ENCODE data around the gene OR52A5.

Gene OR52A5

DNA sequence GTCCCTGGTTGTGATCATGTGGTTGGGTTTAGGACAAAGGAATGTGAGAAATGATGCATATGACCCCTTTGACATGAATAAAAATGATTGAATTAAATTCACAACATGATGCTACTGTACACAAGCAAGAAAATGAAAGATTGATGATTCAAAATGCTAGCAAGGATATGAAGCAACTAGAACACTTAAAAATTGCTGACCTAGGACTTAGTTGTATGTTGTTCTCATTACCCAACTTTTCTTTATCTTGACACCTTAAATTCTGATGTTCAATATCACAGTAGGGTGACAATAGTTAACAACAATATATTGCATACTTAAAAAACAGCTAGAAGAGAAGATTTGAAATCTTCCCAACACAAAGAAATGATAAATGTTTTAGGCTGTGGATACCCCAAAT, 20.6 kb downstream of the OR52A5 start:
- in situ Hi-C loops (cut with MboI; ENCODE audit: low sequenced_read_pairs): no loop called here

DNA sequence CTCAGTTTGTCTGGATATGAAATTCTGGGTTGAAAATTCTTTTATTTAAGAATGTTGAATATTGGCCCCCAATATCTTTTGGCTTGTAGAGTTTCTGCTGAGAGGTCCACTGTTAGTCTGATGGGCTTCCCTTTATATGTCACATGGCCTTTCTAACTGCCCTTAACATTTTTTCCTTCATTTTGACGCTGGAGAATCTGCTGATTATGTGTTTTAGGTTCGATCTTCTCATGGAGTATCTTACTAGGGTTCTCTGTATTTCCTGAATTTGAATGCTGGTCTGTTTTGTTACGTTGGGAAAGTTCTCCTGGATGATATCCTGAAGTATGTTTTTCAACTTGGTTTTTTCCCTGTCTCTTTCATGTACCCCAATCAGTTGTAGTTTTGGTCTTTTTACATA, 22.8 kb downstream of the OR52A5 start:
- in situ Hi-C loops (cut with MboI; ENCODE audit: low sequenced_read_pairs): no loop called here

DNA sequence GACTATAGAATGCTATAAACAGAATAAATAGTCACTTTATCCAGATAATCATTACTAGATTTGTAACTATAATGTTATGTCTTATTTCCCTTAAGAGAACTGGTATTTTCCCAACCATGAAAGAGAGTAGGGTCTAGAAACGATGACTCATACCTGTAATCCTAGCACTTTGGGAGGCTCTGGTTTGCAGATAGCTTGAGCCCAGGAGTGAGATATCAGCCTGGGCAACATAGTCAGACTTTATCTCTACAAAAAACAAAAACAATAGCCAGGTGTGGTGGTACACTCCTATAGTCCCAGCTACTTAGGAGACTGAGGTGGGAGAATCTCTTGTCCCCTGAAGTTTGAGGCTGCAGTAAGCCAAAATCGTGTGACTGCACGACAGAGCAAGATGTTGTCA, 30.9 kb downstream of the OR52A5 start:
- in situ Hi-C loops (cut with MboI; ENCODE audit: low sequenced_read_pairs): no loop called here

DNA sequence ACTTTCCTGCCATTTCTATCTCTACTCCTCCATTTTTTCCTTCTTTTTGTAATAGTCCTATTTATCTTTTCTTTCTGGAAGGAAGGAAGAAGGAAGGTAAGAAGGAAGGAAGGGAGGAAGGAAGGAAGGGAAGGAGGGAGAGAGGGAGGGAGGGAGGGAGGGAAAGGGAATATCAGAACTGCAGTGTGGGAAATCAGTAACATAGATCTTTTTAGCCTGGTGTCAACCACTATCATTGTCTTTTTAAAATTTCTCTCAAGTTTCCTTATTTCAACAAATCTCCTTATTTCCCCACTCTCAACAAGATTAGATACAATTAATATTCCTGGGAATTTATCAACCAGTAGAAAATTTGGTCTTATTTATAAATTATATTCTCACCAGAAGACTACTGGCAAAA, 35.1 kb downstream of the OR52A5 start:
- in situ Hi-C loops (cut with MboI; ENCODE audit: low sequenced_read_pairs): no loop called here

DNA sequence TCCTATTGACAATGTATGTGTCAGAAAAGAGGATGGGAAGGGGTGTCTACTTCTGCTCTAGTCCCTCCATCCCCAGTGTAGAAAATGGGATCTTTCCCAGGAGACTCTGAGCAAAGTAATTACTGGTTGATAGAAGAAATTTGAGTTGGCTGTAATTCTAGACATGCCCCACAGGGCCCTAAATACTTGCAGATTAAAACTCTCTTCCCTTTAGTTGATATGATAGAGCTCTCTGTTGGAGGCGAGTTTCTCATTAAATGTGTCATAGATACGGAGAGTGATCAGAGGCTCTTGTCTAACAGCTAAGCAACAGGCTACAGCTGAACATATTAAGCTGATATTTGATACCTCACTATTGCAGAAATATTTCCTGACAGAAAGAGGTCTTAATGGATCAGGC, 35.9 kb downstream of the OR52A5 start:
- in situ Hi-C loops (cut with MboI; ENCODE audit: low sequenced_read_pairs): no loop called here

DNA sequence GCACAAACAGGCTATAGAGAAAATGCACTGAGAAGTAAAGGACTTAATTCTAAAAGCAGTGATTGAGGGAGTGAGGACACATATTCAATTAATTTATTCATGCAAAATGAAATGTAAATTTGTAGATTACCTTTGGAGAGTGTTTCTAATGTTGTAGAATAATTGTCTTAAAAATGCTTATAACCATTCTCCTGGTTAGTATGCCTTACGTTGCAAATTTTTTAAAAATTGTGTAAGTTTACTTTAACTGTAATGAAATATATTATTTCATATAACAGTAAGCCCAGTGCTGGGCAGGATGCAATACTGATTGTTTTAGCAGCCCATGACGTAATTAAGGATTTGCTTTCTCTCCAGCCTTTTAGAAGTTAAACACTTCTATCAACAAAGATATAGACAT, 42.1 kb downstream of the OR52A5 start:
- in situ Hi-C loops (cut with MboI; ENCODE audit: low sequenced_read_pairs): no loop called here

DNA sequence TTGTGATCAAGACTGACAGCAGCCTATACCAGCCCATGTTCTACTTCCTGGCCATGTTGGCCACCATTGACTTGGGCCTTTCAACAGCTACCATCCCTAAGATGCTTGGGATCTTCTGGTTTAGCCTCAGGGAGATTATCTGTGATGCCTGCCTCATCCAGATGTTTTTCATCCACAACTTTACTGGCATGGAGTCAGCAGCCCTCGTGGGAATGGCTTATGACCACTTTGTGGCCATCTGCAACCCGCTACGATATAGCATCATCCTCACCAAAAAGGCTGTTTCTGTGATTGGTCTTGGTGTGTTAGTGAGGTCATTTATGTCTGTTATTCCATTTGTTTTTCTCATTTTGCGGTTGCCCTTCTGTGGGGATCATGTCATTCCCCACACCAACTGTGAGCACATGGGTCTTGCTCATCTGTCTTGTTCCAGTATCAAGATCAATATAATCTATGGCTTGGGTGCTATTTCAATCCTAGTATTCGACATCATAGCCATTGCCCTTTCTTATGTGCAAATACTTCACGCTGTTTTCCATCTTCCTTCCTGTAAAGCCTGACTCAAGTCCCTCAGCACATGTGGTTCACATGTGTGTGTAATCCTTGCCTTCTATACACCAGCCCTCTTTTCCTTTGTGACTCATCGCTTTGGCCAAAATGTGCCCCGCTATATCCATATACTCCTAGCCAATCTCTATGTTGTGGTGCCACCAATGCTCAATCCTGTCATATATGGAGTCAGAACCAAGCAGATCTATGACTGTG, 45.2 kb downstream of the OR52A5 start:
- in situ Hi-C loops (cut with MboI; ENCODE audit: low sequenced_read_pairs): no loop called here

DNA sequence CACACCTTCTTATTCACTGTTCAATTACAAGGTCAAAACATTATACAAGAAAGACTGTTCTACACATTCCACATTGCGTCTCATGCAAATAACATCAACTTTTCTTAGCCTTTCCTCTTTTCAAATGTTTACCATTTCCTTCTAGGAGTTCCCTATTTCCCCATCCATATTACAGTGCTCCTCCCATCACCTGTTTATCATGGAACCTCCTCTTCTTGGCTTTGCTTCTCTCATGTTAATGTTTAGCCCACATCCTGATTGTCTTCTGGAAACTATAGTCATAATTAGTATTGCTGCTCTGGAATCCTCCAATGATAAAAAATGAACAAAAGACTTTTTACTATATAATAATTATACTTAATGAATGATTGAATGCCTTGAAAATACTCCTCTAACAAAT, 47.5 kb downstream of the OR52A5 start:
- in situ Hi-C loops (cut with MboI; ENCODE audit: low sequenced_read_pairs): no loop called here

DNA sequence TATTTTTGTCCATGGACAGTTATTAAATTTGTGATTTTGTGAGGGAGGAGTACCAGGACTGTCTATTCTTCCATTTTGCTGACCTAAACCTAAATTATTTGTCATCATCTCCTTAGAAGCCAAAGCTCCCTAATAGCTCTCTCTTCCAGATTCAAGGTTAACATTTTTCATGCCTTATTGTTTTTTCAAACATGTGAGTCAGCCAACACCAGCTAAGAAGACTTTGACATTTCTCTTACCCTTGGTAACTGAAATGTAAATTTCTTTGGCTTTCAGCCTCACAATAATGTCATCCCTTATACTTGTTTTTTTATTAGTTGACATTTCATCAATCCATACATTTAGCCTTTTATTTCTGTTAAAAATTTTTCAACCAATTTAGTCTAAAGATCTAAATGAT, 49.6 kb downstream of the OR52A5 start:
- in situ Hi-C loops (cut with MboI; ENCODE audit: low sequenced_read_pairs): no loop called here

DNA sequence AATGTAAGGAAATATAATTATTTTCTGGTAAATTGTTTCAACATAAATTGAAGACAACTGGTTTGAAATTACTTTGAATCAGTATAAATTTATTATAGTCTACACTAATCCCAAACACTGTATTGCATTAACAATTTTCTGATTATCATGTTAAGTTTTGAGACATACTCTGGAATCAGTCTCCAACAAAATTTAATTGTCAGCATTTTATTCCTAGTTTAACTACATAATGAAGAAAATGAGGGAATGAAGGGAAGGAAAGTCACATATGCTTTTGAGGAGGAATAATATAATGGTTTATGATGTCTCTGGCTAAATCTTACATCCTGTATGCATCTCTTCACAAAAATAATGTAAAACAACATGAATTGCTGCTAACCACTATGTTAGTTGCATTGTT, 54.6 kb downstream of the OR52A5 start:
- in situ Hi-C loops (cut with MboI; ENCODE audit: low sequenced_read_pairs): no loop called here

DNA sequence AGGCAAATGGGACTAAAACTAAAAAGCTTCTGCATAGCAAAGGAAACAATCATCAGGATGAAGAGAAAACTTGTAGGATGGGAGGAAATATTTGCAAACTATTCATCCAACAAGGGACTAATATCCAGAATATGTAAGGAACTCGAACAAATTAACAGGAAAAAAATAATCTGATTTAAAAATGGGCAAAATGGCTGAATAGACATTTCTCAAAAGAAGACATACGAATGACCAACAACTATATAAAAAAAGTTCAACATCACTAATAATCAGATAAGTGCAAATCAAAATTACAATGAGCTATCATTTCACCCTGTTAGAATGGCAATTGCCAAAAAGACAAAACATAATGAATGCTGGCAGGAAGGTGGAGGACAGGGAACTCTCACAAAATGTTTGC, 56.8 kb downstream of the OR52A5 start:
- in situ Hi-C loops (cut with MboI; ENCODE audit: low sequenced_read_pairs): no loop called here

Measured in hTERT RPE-1 (cell line).